SK-N-SH (cell line): ENCODE results near the gene TEX12. TPM values are rescaled to one million over a fixed set of nuclear protein-coding genes. Genes with fewer than 3 reads are reported as not detected.
A peak's percentile ranks its signal among the peaks of the same experiment; 100 is the strongest.

ENCODE experiments used
- CTCF ChIA-PET: fragments of 300-600, 350-600 bp; formaldehyde crosslinking; extraction: SDS; loops from one replicate; lab custom pipeline; 2021; lab: Yijun Ruan, JAX
- POLR2A ChIA-PET: fragments of 350-600 bp; sonication (Branson Sonifier 250); formaldehyde crosslinking; extraction: SDS; loops from one replicate; lab custom pipeline; 2020; ENCODE audit warnings: antibody characterized with exemption, inconsistent platforms; lab: Yijun Ruan, JAX
- DNase-seq: peaks from one replicate; pipeline ENCODE4 v3.0.0; 2012
- H2AFZ ChIP-seq: fragments of 200-600 bp; sonication (generic); 2 replicates; pipeline ENCODE4 v1.8.1; 2016; ENCODE audit warnings: antibody characterized with exemption, mild to moderate bottlenecking, low read depth
- H3F3A ChIP-seq: fragments of 200-600 bp; sonication (generic); replicated peaks from 2 replicates; pipeline ENCODE3; 2016; ENCODE audit warnings: antibody characterized with exemption, mild to moderate bottlenecking; ENCODE audit not compliant: insufficient read depth
- H3K27ac ChIP-seq, 2 experiments: fragments of 200-500 bp in 1 of 2; fragments of 200-600 bp in 1 of 2; sonication (Bioruptor generic) in 1 of 2; sonication (generic), shearing (Covaris generic) in 1 of 2; 2 replicates each; pipeline versions ENCODE4 v1.5.1 to v1.6.1; 2014 to 2016; ENCODE audit warnings: low read depth in 2 of 2, inconsistent platforms in 1 of 2, low read length in 1 of 2, mild to moderate bottlenecking in 1 of 2, mixed read lengths in 1 of 2
- H3K27me3 ChIP-seq: fragments of 200-600 bp; sonication (generic), shearing (Covaris generic); 2 replicates; pipeline ENCODE4 v1.6.1; 2016; ENCODE audit warnings: mixed run types; ENCODE audit not compliant: insufficient read depth
- H3K36me3 ChIP-seq, 2 experiments: fragments of 200-500 bp in 1 of 2; fragments of 200-600 bp in 1 of 2; sonication (Bioruptor generic) in 1 of 2; sonication (generic) in 1 of 2; replicated peaks in 1 of 2; 2 replicates each; pipeline versions ENCODE3 to v1.5.1; 2014 to 2016; ENCODE audit warnings: low read length in 1 of 2, mild to moderate bottlenecking in 1 of 2; ENCODE audit not compliant: insufficient read depth in 2 of 2, control insufficient read depth in 1 of 2
- H3K4me1 ChIP-seq, 2 experiments: fragments of 200-500 bp in 1 of 2; fragments of 200-600 bp in 1 of 2; sonication (Bioruptor generic) in 1 of 2; sonication (generic), shearing (Covaris generic) in 1 of 2; 2 replicates each; pipeline versions ENCODE4 v1.5.1 to v1.6.1; 2014 to 2016; ENCODE audit warnings: low read depth in 1 of 2, low read length in 1 of 2, mixed run types in 1 of 2; ENCODE audit not compliant: insufficient read depth in 2 of 2, control insufficient read depth in 1 of 2
- H3K4me2 ChIP-seq: fragments of 200-600 bp; sonication (generic), shearing (Covaris generic); 2 replicates; pipeline ENCODE4 v1.6.1; 2017; ENCODE audit warnings: mixed run types
- H3K4me3 ChIP-seq, 2 experiments: fragments of 200-500 bp in 1 of 2; fragments of 200-600 bp in 1 of 2; sonication (Bioruptor generic) in 1 of 2; sonication (generic), shearing (Covaris generic) in 1 of 2; 2 replicates each; pipeline versions ENCODE4 v1.5.1 to v1.8.1; 2014 to 2016; ENCODE audit warnings: low read depth in 2 of 2, inconsistent platforms in 1 of 2, low read length in 1 of 2, mild to moderate bottlenecking in 1 of 2, mixed read lengths in 1 of 2, moderate library complexity in 1 of 2
- H3K79me2 ChIP-seq: fragments of 200-600 bp; sonication (generic); 2 replicates; pipeline ENCODE4 v1.8.1; 2017; ENCODE audit warnings: mild to moderate bottlenecking; ENCODE audit not compliant: insufficient read depth
- H3K9ac ChIP-seq: fragments of 200-600 bp; sonication (generic); 2 replicates; pipeline ENCODE4 v1.6.1; 2017; ENCODE audit warnings: mixed run types
- H3K9me2 ChIP-seq: fragments of 200-600 bp; sonication (generic); 2 replicates; pipeline ENCODE4 v1.6.1; 2017; ENCODE audit warnings: mixed run types
- H3K9me3 ChIP-seq: fragments of 200-600 bp; sonication (generic); 2 replicates; pipeline ENCODE4 v1.6.1; 2017; ENCODE audit warnings: mixed run types, mild to moderate bottlenecking, moderate library complexity
- H4K20me1 ChIP-seq: fragments of 200-600 bp; sonication (generic); 2 replicates; pipeline ENCODE4 v1.6.1; 2017; ENCODE audit warnings: mild to moderate bottlenecking, mixed run types; ENCODE audit not compliant: insufficient read depth
- CHD2 ChIP-seq: fragments of 150-350 bp; IDR thresholded peaks from 2 replicates; pipeline ENCODE4 v1.6.1; 2018; ENCODE audit warnings: low read length; ENCODE audit not compliant: partially characterized antibody
- FOXJ3 ChIP-seq: sonication (generic); formaldehyde crosslinking; IDR thresholded peaks from 2 replicates; pipeline ENCODE4 v1.5.1; 2020; ENCODE audit warnings: mild to moderate bottlenecking, missing genetic modification reagents
- FOXM1 ChIP-seq: IDR thresholded peaks from 2 replicates; pipeline ENCODE4 v1.4.0; 2012; ENCODE audit warnings: low read depth, mild to moderate bottlenecking
- GATA2 ChIP-seq: sonication (generic); formaldehyde crosslinking; IDR thresholded peaks from 2 replicates; pipeline ENCODE4 v1.5.0; 2020; ENCODE audit warnings: mild to moderate bottlenecking, missing genetic modification reagents
- JUND ChIP-seq: IDR thresholded peaks from 2 replicates; pipeline ENCODE4 v1.4.0; 2012
- MEF2A ChIP-seq: IDR thresholded peaks from 2 replicates; pipeline ENCODE4 v1.4.0; 2012; ENCODE audit warnings: low read depth, borderline replicate concordance
- NRF1 ChIP-seq: IDR thresholded peaks from 2 replicates; pipeline ENCODE4 v1.6.1; 2012; ENCODE audit warnings: low read depth, mild to moderate bottlenecking, low read length
- RAD21 ChIP-seq: IDR thresholded peaks from 2 replicates; pipeline ENCODE4 v1.6.1; 2012; ENCODE audit warnings: mild to moderate bottlenecking, low read length
- RXRA ChIP-seq: IDR thresholded peaks from 2 replicates; pipeline ENCODE4 v1.4.0; 2012; ENCODE audit warnings: low read depth, mild to moderate bottlenecking, borderline replicate concordance
- SIN3A ChIP-seq: IDR thresholded peaks from 2 replicates; pipeline ENCODE4 v1.6.1; 2012; ENCODE audit warnings: low read depth, mild to moderate bottlenecking, low read length, moderate library complexity, borderline replicate concordance
- SMC3 ChIP-seq: IDR thresholded peaks from 2 replicates; pipeline ENCODE4 v1.6.1; 2012; ENCODE audit warnings: low read depth, low read length, improper control_type of control experiment
- TAF1 ChIP-seq: IDR thresholded peaks from 2 replicates; pipeline ENCODE4 v1.6.1; 2012; ENCODE audit warnings: low read depth, mild to moderate bottlenecking, low read length, moderate library complexity, borderline replicate concordance
- TCF12 ChIP-seq: IDR thresholded peaks from 2 replicates; pipeline ENCODE4 v1.4.0; 2012
- TEAD4 ChIP-seq: IDR thresholded peaks from 2 replicates; pipeline ENCODE4 v1.4.0; 2012; ENCODE audit warnings: mild to moderate bottlenecking, borderline replicate concordance; ENCODE audit not compliant: insufficient read depth
- WGBS: methylation state at CpG from one replicate; pipeline ENCODE4 v1.1.6; 2017; ENCODE audit warnings: low lambda C conversion rate; 5-methylcytosine and 5-hydroxymethylcytosine counted together
- polyA plus RNA-seq, 3 experiments: library from polyadenylated mRNA; depleted of rRNA; stranded (reverse); fragments of >200 nt; gene quantifications; 2 replicates each; pipeline ENCODE4 v1.2.3, GENCODE V29; 2012
- TF ChIP-seq, protein P1 (sequence below): fragments of 150-350 bp; IDR thresholded peaks from 2 replicates; pipeline ENCODE4 v1.6.1; 2017; ENCODE audit warnings: antibody characterized with exemption, low read length, low read depth, borderline replicate concordance
- TF ChIP-seq, protein P2 (sequence below): IDR thresholded peaks from 2 replicates; pipeline ENCODE4; 2012
- TF ChIP-seq, protein P3 (sequence below): IDR thresholded peaks from 2 replicates; pipeline ENCODE4 v1.4.0; 2012; ENCODE audit warnings: low read depth, borderline replicate concordance
- TF ChIP-seq, protein P4 (sequence below): IDR thresholded peaks from 2 replicates; pipeline ENCODE4 v1.4.0; 2012; ENCODE audit warnings: low read depth
- TF ChIP-seq, protein P5 (sequence below): fragments of 200-600 bp; sonication (generic); IDR thresholded peaks from 2 replicates; pipeline ENCODE4 v1.6.1; 2017; ENCODE audit warnings: antibody characterized with exemption, mild to moderate bottlenecking, moderate library complexity
- TF ChIP-seq, protein P6 (sequence below): fragments of 150-350 bp; IDR thresholded peaks from 2 replicates; pipeline ENCODE4 v1.6.1; 2016; ENCODE audit warnings: mild to moderate bottlenecking, low read depth, low read length

Gene TEX12
- polyA plus RNA-seq, 1 of the 3 experiments (the other 2 are of a cell fraction), result not detected

DNA sequence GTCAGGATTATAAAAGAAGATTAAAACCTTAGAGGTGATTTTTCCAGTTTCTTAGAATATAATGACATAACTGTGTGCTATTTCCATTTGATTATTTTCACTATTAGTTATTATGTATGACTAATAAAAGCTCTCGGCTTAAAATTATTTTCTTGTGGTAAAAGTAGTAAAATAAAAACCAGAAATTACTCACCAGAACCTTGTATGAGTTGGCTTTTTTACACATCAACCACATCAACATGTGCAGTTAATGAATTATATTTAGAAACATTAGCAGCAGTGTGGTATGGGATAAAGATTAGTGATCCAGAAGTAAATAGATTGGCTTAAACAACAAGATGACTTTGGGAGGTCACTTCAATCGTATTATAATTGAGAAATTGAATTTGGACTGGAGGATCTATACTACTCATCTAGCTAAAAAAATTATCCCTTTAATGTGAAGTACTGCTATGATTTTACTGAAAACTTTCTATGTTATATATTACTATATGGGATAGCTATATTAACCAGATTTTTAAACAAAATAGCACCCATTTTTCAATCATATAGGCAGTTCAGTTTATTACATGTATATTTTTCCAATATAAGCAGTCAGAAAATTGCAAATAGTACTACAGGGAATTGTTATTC is 5.3 kb downstream of the TEX12 start:
- no peak for DNase-seq
- WGBS, result 9% methylated on average over 2 of the region's 2 CpGs
- H3K9me3 ChIP-seq, result no peaks in the 10 kb centered on the region
- H2AFZ ChIP-seq, result no peak overlapping the region; the same call in 1 of the 2 replicates
- TF ChIP-seq FOXJ3, result no peak
- TF ChIP-seq TCF12, result 0 out of 2 replicates have a peak, but pooled peaks have one; percentile 18
- TF ChIP-seq FOXM1, result no peak
- TF ChIP-seq, protein P1, sequence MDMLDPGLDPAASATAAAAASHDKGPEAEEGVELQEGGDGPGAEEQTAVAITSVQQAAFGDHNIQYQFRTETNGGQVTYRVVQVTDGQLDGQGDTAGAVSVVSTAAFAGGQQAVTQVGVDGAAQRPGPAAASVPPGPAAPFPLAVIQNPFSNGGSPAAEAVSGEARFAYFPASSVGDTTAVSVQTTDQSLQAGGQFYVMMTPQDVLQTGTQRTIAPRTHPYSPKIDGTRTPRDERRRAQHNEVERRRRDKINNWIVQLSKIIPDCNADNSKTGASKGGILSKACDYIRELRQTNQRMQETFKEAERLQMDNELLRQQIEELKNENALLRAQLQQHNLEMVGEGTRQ, result no peak
- TF ChIP-seq, protein P2, sequence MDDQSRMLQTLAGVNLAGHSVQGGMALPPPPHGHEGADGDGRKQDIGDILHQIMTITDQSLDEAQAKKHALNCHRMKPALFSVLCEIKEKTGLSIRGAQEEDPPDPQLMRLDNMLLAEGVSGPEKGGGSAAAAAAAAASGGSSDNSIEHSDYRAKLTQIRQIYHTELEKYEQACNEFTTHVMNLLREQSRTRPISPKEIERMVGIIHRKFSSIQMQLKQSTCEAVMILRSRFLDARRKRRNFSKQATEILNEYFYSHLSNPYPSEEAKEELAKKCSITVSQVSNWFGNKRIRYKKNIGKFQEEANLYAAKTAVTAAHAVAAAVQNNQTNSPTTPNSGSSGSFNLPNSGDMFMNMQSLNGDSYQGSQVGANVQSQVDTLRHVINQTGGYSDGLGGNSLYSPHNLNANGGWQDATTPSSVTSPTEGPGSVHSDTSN, result no peak
- TF ChIP-seq, protein P3, sequence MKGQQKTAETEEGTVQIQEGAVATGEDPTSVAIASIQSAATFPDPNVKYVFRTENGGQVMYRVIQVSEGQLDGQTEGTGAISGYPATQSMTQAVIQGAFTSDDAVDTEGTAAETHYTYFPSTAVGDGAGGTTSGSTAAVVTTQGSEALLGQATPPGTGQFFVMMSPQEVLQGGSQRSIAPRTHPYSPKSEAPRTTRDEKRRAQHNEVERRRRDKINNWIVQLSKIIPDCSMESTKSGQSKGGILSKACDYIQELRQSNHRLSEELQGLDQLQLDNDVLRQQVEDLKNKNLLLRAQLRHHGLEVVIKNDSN, result no peak
- TF ChIP-seq MEF2A, result 0 out of 2 replicates have a peak, but pooled peaks have one; percentile 48
- TF ChIP-seq NRF1, result no peak
- TF ChIP-seq JUND, result no peak
- TF ChIP-seq, all 33 proteins: peak for 2
- Histone ChIP-seq H3K27me3 (no peaks in the 10 kb centered on the region), H4K20me1 (no peaks in the 10 kb centered on the region), H3K9me2 (no peaks in the 10 kb centered on the region), H3K9ac (no peak overlapping the region), H3K27ac (peak overlapping the region in 1 of 2 experiments; percentile 35; a peak in 1 of 4 replicates), H3K36me3 (no peaks in the 10 kb centered on the region), H3K79me2 (no peaks in the 10 kb centered on the region), H3K4me2 (no peak overlapping the region), H3F3A (no peaks in the 10 kb centered on the region), H3K4me1 (peaks cover 6 to 10% of the 10 kb centered on the region in 2 experiments; a peak in 3 of 4 replicates), H3K4me3 (no peak overlapping the region)
- ChIA-PET POLR2A (no interaction called here), CTCF (interaction anchor here (0.7 to 2.1 kb wide), 2 partner anchors 59 to 391 kb away, joined by 3 to 10 read pairs; no protein-coding TSS in a partner anchor)

DNA sequence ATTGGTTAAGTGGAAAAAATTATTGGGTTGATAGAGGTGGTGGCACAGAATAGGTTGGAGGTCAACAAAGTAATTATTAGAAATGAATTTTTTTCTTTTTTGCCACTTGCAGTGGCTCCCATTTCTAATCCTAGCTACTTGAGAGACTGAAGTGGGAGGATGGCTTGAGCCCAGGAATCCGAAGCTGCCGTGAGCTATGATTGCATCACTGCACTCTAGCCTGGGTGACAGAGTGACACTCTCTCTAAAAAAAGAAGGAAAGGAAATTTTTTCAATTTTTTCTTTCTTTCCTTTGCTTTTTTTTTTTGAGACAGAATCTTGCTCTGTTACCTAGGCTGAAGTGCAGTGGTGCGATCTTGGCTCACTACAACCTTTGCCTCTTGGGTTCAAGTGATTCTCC is 6.0 kb downstream of the TEX12 start:
- ChIA-PET CTCF (interaction anchor here (2.1 kb wide), 1 partner anchor 60 kb away, joined by 10 read pairs; no protein-coding TSS in a partner anchor), POLR2A (no interaction called here)
- H2AFZ ChIP-seq, result no peak overlapping the region

More for the DNA sequence above, 6.0 kb downstream of the TEX12 start:
- H3K4me1 ChIP-seq, result peaks cover 6 to 10% of the 10 kb centered on the region in 2 experiments; a peak in 3 of 4 replicates
- TF ChIP-seq GATA2 (CRISPR knock-in tag) (no peak), JUND (no peak), NRF1 (no peak), FOXJ3 (no peak), RAD21 (no peak), TEAD4 (no peak), FOXM1 (no peak), SMC3 (no peak), RXRA (no peak), SIN3A (no peak), MEF2A (no peak), CHD2 (no peak), TAF1 (no peak)
- TF ChIP-seq, protein P4, sequence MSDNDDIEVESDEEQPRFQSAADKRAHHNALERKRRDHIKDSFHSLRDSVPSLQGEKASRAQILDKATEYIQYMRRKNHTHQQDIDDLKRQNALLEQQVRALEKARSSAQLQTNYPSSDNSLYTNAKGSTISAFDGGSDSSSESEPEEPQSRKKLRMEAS, result no peak
- TF ChIP-seq, protein P5, sequence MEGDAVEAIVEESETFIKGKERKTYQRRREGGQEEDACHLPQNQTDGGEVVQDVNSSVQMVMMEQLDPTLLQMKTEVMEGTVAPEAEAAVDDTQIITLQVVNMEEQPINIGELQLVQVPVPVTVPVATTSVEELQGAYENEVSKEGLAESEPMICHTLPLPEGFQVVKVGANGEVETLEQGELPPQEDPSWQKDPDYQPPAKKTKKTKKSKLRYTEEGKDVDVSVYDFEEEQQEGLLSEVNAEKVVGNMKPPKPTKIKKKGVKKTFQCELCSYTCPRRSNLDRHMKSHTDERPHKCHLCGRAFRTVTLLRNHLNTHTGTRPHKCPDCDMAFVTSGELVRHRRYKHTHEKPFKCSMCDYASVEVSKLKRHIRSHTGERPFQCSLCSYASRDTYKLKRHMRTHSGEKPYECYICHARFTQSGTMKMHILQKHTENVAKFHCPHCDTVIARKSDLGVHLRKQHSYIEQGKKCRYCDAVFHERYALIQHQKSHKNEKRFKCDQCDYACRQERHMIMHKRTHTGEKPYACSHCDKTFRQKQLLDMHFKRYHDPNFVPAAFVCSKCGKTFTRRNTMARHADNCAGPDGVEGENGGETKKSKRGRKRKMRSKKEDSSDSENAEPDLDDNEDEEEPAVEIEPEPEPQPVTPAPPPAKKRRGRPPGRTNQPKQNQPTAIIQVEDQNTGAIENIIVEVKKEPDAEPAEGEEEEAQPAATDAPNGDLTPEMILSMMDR, result no peak
- TF ChIP-seq, protein P3, result no peak
- TF ChIP-seq, protein P6, sequence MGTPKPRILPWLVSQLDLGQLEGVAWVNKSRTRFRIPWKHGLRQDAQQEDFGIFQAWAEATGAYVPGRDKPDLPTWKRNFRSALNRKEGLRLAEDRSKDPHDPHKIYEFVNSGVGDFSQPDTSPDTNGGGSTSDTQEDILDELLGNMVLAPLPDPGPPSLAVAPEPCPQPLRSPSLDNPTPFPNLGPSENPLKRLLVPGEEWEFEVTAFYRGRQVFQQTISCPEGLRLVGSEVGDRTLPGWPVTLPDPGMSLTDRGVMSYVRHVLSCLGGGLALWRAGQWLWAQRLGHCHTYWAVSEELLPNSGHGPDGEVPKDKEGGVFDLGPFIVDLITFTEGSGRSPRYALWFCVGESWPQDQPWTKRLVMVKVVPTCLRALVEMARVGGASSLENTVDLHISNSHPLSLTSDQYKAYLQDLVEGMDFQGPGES, result no peak
- no peak overlapping the region for H3K4me2 ChIP-seq
- no peak for DNase-seq
- no peaks in the 10 kb centered on the region for H3K79me2 ChIP-seq
- 73% methylated on average over 3 of the region's 3 CpGs for WGBS
- H3K9ac ChIP-seq, result no peak overlapping the region
- H3F3A ChIP-seq, result no peaks in the 10 kb centered on the region
- no peaks in the 10 kb centered on the region for H3K36me3 ChIP-seq
- no peaks in the 10 kb centered on the region for H3K9me3 ChIP-seq
- no peak overlapping the region; a peak in 1 of 4 replicates for H3K27ac ChIP-seq
- no peaks in the 10 kb centered on the region for H3K9me2 ChIP-seq
- no peaks in the 10 kb centered on the region for H3K27me3 ChIP-seq
- H3K4me3 ChIP-seq, result no peak overlapping the region
- no peaks in the 10 kb centered on the region for H4K20me1 ChIP-seq
